IMR-90 (cell line): Measurements from ENCODE around the gene KRT76. TPM values are rescaled to one million over a fixed set of nuclear protein-coding genes. Genes with fewer than 3 reads are reported as not detected.

Source experiments
- ATAC-seq: fragments of 200-7000 bp; cut with Tn5 transposase; 2 replicates; pipeline ENCODE4 v1.9.1; 2020; ENCODE audit warnings: low read depth, mild to moderate bottlenecking, moderate library complexity
- BruUV-seq: library from RNA; stranded (reverse); fragments of 400-500 nt; replicated peaks from 2 replicates; lab custom pipeline; 2021; lab: Mats Ljungman, UMichigan
- CTCF ChIA-PET: fragments of 300-600 bp; formaldehyde crosslinking; extraction: SDS; loops from one replicate; lab custom pipeline; 2021; ENCODE audit warnings: antibody characterized with exemption; lab: Yijun Ruan, JAX
- POLR2A ChIA-PET: fragments of 300-600 bp; sonication (Branson Sonifier 250); formaldehyde crosslinking; loops from one replicate; lab custom pipeline; 2022; ENCODE audit warnings: antibody characterized with exemption; ENCODE audit not compliant: unreplicated experiment; lab: Charles Lee
- DNase-seq: peaks from one replicate; pipeline ENCODE4 v3.0.0; 2013
- H2AFZ ChIP-seq: replicated peaks from 2 replicates; pipeline ENCODE3; 2013; ENCODE audit warnings: low read length, mild to moderate bottlenecking; ENCODE audit not compliant: poor library complexity
- H2AK5ac ChIP-seq: 2 replicates; pipeline ENCODE4 v1.6.1; 2013; ENCODE audit warnings: low read depth, low read length, inconsistent platforms
- H2AK9ac ChIP-seq: replicated peaks from 2 replicates; pipeline ENCODE3; 2013; ENCODE audit warnings: mild to moderate bottlenecking, low read depth, low read length, moderate library complexity; ENCODE audit not compliant: poor library complexity
- H2BK120ac ChIP-seq: 2 replicates; pipeline ENCODE4 v1.6.1; 2013; ENCODE audit warnings: low read depth, low read length, inconsistent platforms
- H2BK15ac ChIP-seq: 3 replicates; pipeline ENCODE4 v1.6.1; 2013; ENCODE audit warnings: low read depth, low read length, inconsistent platforms
- H2BK20ac ChIP-seq: 2 replicates; pipeline ENCODE4 v1.6.1; 2013; ENCODE audit warnings: low read depth, mild to moderate bottlenecking, inconsistent platforms, low read length, moderate library complexity
- H2BK5ac ChIP-seq: 2 replicates; pipeline ENCODE4 v1.6.1; 2013; ENCODE audit warnings: mild to moderate bottlenecking, low read depth, low read length, inconsistent platforms; ENCODE audit not compliant: poor library complexity, severe bottlenecking
- H3K14ac ChIP-seq: replicated peaks from 2 replicates; pipeline ENCODE4 v1.6.1; 2013; ENCODE audit warnings: low read depth, low read length, inconsistent platforms
- H3K18ac ChIP-seq: 2 replicates; pipeline ENCODE4 v1.6.1; 2013; ENCODE audit warnings: low read depth, low read length, control low read depth
- H3K23ac ChIP-seq: 2 replicates; pipeline ENCODE4 v1.6.1; 2013; ENCODE audit warnings: low read depth, low read length, inconsistent platforms
- H3K27ac ChIP-seq: 2 replicates; pipeline ENCODE4 v1.5.1; 2013; ENCODE audit warnings: mild to moderate bottlenecking, control low read depth, low read length; ENCODE audit not compliant: insufficient read depth
- H3K27me3 ChIP-seq: 2 replicates; pipeline ENCODE4 v1.6.1; 2013; ENCODE audit warnings: low read length; ENCODE audit not compliant: control insufficient read depth, insufficient read depth
- H3K36me3 ChIP-seq: 2 replicates; pipeline ENCODE4 v1.6.1; 2013; ENCODE audit warnings: low read length, mixed read lengths; ENCODE audit not compliant: control insufficient read depth, insufficient read depth
- H3K4ac ChIP-seq: 2 replicates; pipeline ENCODE4 v1.6.1; 2013; ENCODE audit warnings: low read depth, low read length, inconsistent platforms
- H3K4me1 ChIP-seq: 2 replicates; pipeline ENCODE4 v1.6.1; 2013; ENCODE audit warnings: low read length, mixed read lengths; ENCODE audit not compliant: control insufficient read depth, insufficient read depth
- H3K4me2 ChIP-seq: 2 replicates; pipeline ENCODE4 v1.6.1; 2013; ENCODE audit warnings: low read depth, mild to moderate bottlenecking, control low read depth, low read length, moderate library complexity
- H3K4me3 ChIP-seq: 2 replicates; pipeline ENCODE4 v1.5.1; 2013; ENCODE audit warnings: low read depth, mild to moderate bottlenecking, control low read depth, low read length, moderate library complexity; ENCODE audit not compliant: insufficient read depth
- H3K56ac ChIP-seq: 2 replicates; pipeline ENCODE4 v1.6.1; 2013; ENCODE audit warnings: low read length, inconsistent platforms; ENCODE audit not compliant: insufficient read depth; ENCODE audit errors: extremely low read depth
- H3K79me1 ChIP-seq, 2 experiments: 2 replicates each; pipeline ENCODE4 v1.6.1; 2013; ENCODE audit warnings: low read length in 2 of 2, inconsistent platforms in 1 of 2, low read depth in 1 of 2
- H3K9ac ChIP-seq: 2 replicates; pipeline ENCODE4 v1.6.1; 2013; ENCODE audit warnings: low read depth, low read length, control low read depth
- H3K9me1 ChIP-seq: 2 replicates; pipeline ENCODE4 v1.6.1; 2013; ENCODE audit warnings: low read length, inconsistent platforms; ENCODE audit not compliant: insufficient read depth
- H3K9me3 ChIP-seq: 2 replicates; pipeline ENCODE4 v1.6.1; 2013; ENCODE audit warnings: low read length; ENCODE audit not compliant: control insufficient read depth, insufficient read depth
- H4K20me1 ChIP-seq: 2 replicates; pipeline ENCODE4 v1.6.1; 2013; ENCODE audit warnings: low read length, inconsistent platforms; ENCODE audit not compliant: insufficient read depth
- H4K5ac ChIP-seq: 2 replicates; pipeline ENCODE4 v1.6.1; 2013; ENCODE audit warnings: mild to moderate bottlenecking, low read depth, low read length, control low read depth
- H4K8ac ChIP-seq, 2 experiments: 2 replicates each; pipeline ENCODE4 v1.6.1; 2013; ENCODE audit warnings: low read depth in 2 of 2, low read length in 2 of 2, control low read depth in 1 of 2, inconsistent platforms in 1 of 2
- H4K91ac ChIP-seq: 2 replicates; pipeline ENCODE4 v1.6.1; 2013; ENCODE audit warnings: low read depth, low read length, inconsistent platforms; ENCODE audit not compliant: insufficient read depth
- BHLHE40 ChIP-seq: fragments of 150-350 bp; IDR thresholded peaks from 2 replicates; pipeline ENCODE4 v1.6.1; 2016; ENCODE audit warnings: mild to moderate bottlenecking, low read depth, low read length
- CEBPB ChIP-seq: IDR thresholded peaks from 2 replicates; pipeline ENCODE4 v1.6.1; 2012; ENCODE audit warnings: low read depth, low read length, improper control_type of control experiment
- CHD1 ChIP-seq: IDR thresholded peaks from 2 replicates; pipeline ENCODE4 v1.6.1; 2012; ENCODE audit warnings: low read depth, low read length, improper control_type of control experiment
- CTCF ChIP-seq: conservative IDR thresholded peaks from 2 replicates; pipeline ENCODE4 v1.5.1; 2012; ENCODE audit warnings: mild to moderate bottlenecking, low read depth, low read length, improper control_type of control experiment
- FOS ChIP-seq: fragments of 150-350 bp; IDR thresholded peaks from 2 replicates; pipeline ENCODE4 v1.6.1; 2016; ENCODE audit warnings: low read depth, low read length
- MAFK ChIP-seq: IDR thresholded peaks from 2 replicates; pipeline ENCODE4 v1.6.1; 2012; ENCODE audit warnings: low read depth, low read length, improper control_type of control experiment
- MAZ ChIP-seq: IDR thresholded peaks from 2 replicates; pipeline ENCODE4 v1.6.1; 2012; ENCODE audit warnings: low read depth, mild to moderate bottlenecking, low read length, improper control_type of control experiment, moderate library complexity, borderline replicate concordance
- MXI1 ChIP-seq: IDR thresholded peaks from 2 replicates; pipeline ENCODE4 v1.6.1; 2012; ENCODE audit warnings: low read depth, mild to moderate bottlenecking, low read length, moderate library complexity, borderline replicate concordance
- NFE2L2 ChIP-seq: fragments of 150-350 bp; IDR thresholded peaks from 2 replicates; pipeline ENCODE4 v1.6.1; 2016; ENCODE audit warnings: low read depth, mild to moderate bottlenecking, low read length
- POLR2A ChIP-seq: IDR thresholded peaks from 2 replicates; pipeline ENCODE4 v1.6.1; 2012; ENCODE audit warnings: mild to moderate bottlenecking, low read depth, low read length
- RAD21 ChIP-seq: IDR thresholded peaks from 2 replicates; pipeline ENCODE4 v1.6.1; 2012; ENCODE audit warnings: low read length, improper control_type of control experiment
- RCOR1 ChIP-seq: IDR thresholded peaks from 2 replicates; pipeline ENCODE4 v1.6.1; 2012; ENCODE audit warnings: mild to moderate bottlenecking, low read length, improper control_type of control experiment; ENCODE audit not compliant: insufficient replicate concordance
- RFX5 ChIP-seq: IDR thresholded peaks from 2 replicates; pipeline ENCODE4 v1.8.0; 2012; ENCODE audit warnings: low read depth, mild to moderate bottlenecking, low read length, moderate library complexity
- SMC3 ChIP-seq: fragments of 150-350 bp; IDR thresholded peaks from 2 replicates; pipeline ENCODE4 v1.6.1; 2016; ENCODE audit warnings: low read depth, mild to moderate bottlenecking, antibody characterized with exemption, low read length, moderate library complexity
- USF2 ChIP-seq: fragments of 150-350 bp; IDR thresholded peaks from 2 replicates; pipeline ENCODE4 v1.6.1; 2017; ENCODE audit warnings: mild to moderate bottlenecking, antibody characterized with exemption, low read length, low read depth
- dilution Hi-C: fragments of 300-500 bp; cut with HindIII; formaldehyde crosslinking; loops from one replicate; pipeline ENCODE4 v1.14.3; 2018; ENCODE audit warnings: low sequenced_read_pairs; ENCODE audit not compliant: unreplicated experiment
- in situ Hi-C: fragments of 300-500 bp; cut with MboI; formaldehyde crosslinking; loops from 3 replicates; pipeline ENCODE4 v1.14.3; 2019; ENCODE audit warnings: low sequenced_read_pairs, inconsistent platforms, mixed read lengths
- intact Hi-C: fragments of 100-400 bp; cut with micrococcal nuclease; formaldehyde crosslinking; loops from 2 replicates; pipeline ENCODE4 v1.10.0; 2022
- polyA plus RNA-seq, 3 experiments: library from polyadenylated mRNA; depleted of rRNA; stranded (reverse); fragments of >200 nt; gene quantifications; 2 replicates each; pipeline ENCODE4 v1.2.3, GENCODE V29; 2012; ENCODE audit warnings: low replicate concordance in 1 of 3
- total RNA-seq: library from RNA; depleted of rRNA; stranded (reverse); fragments of >200 nt; gene quantifications from 2 replicates; pipeline ENCODE4 v1.2.3, GENCODE V29; 2012
- TF ChIP-seq, protein P1 (sequence below): fragments of 150-350 bp; IDR thresholded peaks from 2 replicates; pipeline ENCODE4 v1.6.1; 2016; ENCODE audit warnings: low read depth, mild to moderate bottlenecking, low read length, moderate library complexity, borderline replicate concordance

Gene KRT76
- total and polyA plus RNA-seq, 2 of the 4 experiments (the other 2 are of a cell fraction), result not detected

DNA sequence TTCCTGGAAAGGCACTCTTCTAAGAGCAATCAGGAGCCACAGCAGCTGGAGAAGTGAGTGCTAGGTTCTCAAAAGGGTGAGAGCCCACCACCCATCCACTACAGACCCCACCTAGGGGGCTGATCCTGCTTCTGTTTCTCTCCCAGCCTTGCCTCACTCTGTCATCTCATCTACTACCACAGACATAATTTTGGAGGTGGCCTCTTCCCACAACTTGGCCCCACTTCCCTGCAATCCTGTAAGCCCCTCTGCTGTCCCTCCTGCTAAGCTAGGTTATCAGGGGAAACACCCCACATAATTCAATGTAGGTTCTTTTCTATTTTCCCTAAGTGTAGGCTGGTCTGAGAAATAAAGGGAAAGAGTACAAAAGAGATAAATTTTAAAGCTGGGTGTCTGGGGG, 16.5 kb downstream of the KRT76 start:
- no peak for DNase-seq
- no peak for ATAC-seq
- H3K18ac ChIP-seq, result no peak overlapping the region
- H3K9me3 ChIP-seq, result peaks cover 5% of the 10 kb centered on the region; the same call in 1 of the 2 replicates
- H4K8ac ChIP-seq, result no peak overlapping the region
- H3K4me3 ChIP-seq, result no peak overlapping the region
- H3K9me1 ChIP-seq, result no peaks in the 10 kb centered on the region
- H3K36me3 ChIP-seq, result no peaks in the 10 kb centered on the region
- no peak overlapping the region for H3K56ac ChIP-seq
- H2AFZ ChIP-seq, result no peak overlapping the region
- H3K79me1 ChIP-seq, result no peaks in the 10 kb centered on the region
- H3K27ac ChIP-seq, result no peak overlapping the region
- intact Hi-C loops, result no loop called here
- no peak overlapping the region for H3K23ac ChIP-seq
- H2BK5ac ChIP-seq, result no peak overlapping the region
- dilution Hi-C loops, result no loop called here
- CTCF ChIA-PET, result no interaction called here
- H2AK5ac ChIP-seq, result no peak overlapping the region
- no peaks in the 10 kb centered on the region for H3K4me1 ChIP-seq
- no TSS peak for BruUV-seq
- no peaks in the 10 kb centered on the region for H4K20me1 ChIP-seq
- H3K4me2 ChIP-seq, result no peak overlapping the region
- TF ChIP-seq SMC3, result no peak
- no peak for TF ChIP-seq RCOR1
- TF ChIP-seq POLR2A, result no peak
- no peak for TF ChIP-seq CTCF
- no peak for TF ChIP-seq MXI1
- TF ChIP-seq, protein P1, sequence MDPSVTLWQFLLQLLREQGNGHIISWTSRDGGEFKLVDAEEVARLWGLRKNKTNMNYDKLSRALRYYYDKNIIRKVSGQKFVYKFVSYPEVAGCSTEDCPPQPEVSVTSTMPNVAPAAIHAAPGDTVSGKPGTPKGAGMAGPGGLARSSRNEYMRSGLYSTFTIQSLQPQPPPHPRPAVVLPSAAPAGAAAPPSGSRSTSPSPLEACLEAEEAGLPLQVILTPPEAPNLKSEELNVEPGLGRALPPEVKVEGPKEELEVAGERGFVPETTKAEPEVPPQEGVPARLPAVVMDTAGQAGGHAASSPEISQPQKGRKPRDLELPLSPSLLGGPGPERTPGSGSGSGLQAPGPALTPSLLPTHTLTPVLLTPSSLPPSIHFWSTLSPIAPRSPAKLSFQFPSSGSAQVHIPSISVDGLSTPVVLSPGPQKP, result no peak
- no peak for TF ChIP-seq NFE2L2
- no peak for TF ChIP-seq MAFK
- TF ChIP-seq BHLHE40, result no peak
- no peak for TF ChIP-seq RFX5
- TF ChIP-seq USF2, result no peak
- TF ChIP-seq MAZ, result no peak
- no peak for TF ChIP-seq FOS
- TF ChIP-seq RAD21, result no peak
- TF ChIP-seq CHD1, result no peak
- no peak for TF ChIP-seq CEBPB
- no peak overlapping the region for H2BK15ac ChIP-seq
- in situ Hi-C loops, result no loop called here
- H3K4ac ChIP-seq, result no peak overlapping the region
- H3K9ac ChIP-seq, result no peak overlapping the region
- H2BK20ac ChIP-seq, result no peak overlapping the region
- H2BK120ac ChIP-seq, result no peak overlapping the region
- no peak overlapping the region for H4K91ac ChIP-seq
- H3K27me3 ChIP-seq, result peaks cover 2% of the 10 kb centered on the region
- no peak overlapping the region for H2AK9ac ChIP-seq
- no peak overlapping the region for H4K5ac ChIP-seq
- H3K14ac ChIP-seq, result no peak overlapping the region
- POLR2A ChIA-PET, result no interaction called here
